Naive thymus-derived CD4-positive, alpha-beta T cell (primary cell): ENCODE data around the gene SNX30. TPM values are rescaled to one million over a fixed set of nuclear protein-coding genes. Genes with fewer than 3 reads are reported as not detected.

Experiments
- ATAC-seq: fragments of 150-1000 bp; cut with Tn5 transposase; 2 replicates; pipeline ENCODE4 v1.10.0; 2021; ENCODE audit warnings: mild to moderate bottlenecking, moderate library complexity
- CTCF ChIA-PET: fragments of 350-600 bp; sonication (Branson Sonifier 250); formaldehyde crosslinking; loops from one replicate; lab custom pipeline; 2021; ENCODE audit warnings: antibody characterized with exemption; lab: Charles Lee
- POLR2A ChIA-PET: fragments of 350-600 bp; sonication (Branson Sonifier 250); formaldehyde crosslinking; loops from one replicate; lab custom pipeline; 2021; ENCODE audit warnings: antibody characterized with exemption, inconsistent platforms; lab: Charles Lee
- DNase-seq, 9 donors: peaks; one replicate each; pipeline versions ENCODE4 v3.0.0 to v3.0.0-alpha.2; 2020 to 2022; ENCODE audit warnings: mixed read lengths in 1 of 9
- H3K27ac ChIP-seq: one replicate; pipeline ENCODE4 v1.7.0; 2013; ENCODE audit warnings: mild to moderate bottlenecking, low read depth, low read length, moderate library complexity
- H3K27me3 ChIP-seq, 2 donors: one replicate each; pipeline ENCODE4 v1.7.0; 2013; ENCODE audit warnings: low read length in 2 of 2, mild to moderate bottlenecking in 2 of 2, moderate library complexity in 2 of 2; ENCODE audit not compliant: control insufficient read depth in 2 of 2, insufficient read depth in 2 of 2
- H3K36me3 ChIP-seq, 3 experiments: 1 replicate in 2 of 3; 2 replicates in 1 of 3; pipeline ENCODE4 v1.7.0; 2013; ENCODE audit warnings: low read length in 3 of 3, mild to moderate bottlenecking in 3 of 3, moderate library complexity in 1 of 3; ENCODE audit not compliant: insufficient read depth in 3 of 3, control insufficient read depth in 2 of 3
- H3K4me1 ChIP-seq, 2 donors: one replicate each; pipeline ENCODE4 v1.7.0; 2013; ENCODE audit warnings: low read length in 2 of 2, mild to moderate bottlenecking in 2 of 2, moderate library complexity in 1 of 2; ENCODE audit not compliant: control insufficient read depth in 2 of 2, insufficient read depth in 2 of 2
- H3K4me3 ChIP-seq: 2 replicates; pipeline ENCODE4 v1.7.0; 2013; ENCODE audit warnings: mild to moderate bottlenecking, low read length
- H3K9me3 ChIP-seq, 3 experiments: 1 replicate in 2 of 3; 2 replicates in 1 of 3; pipeline ENCODE4 v1.7.0; 2013; ENCODE audit warnings: low read length in 3 of 3; ENCODE audit not compliant: control insufficient read depth in 2 of 3
- H3K27ac Mint-ChIP-seq, 9 donors: one replicate each; pipeline ENCODE4 v1.8.0; 2020 to 2022; ENCODE audit warnings: mixed read lengths in 9 of 9, mild to moderate bottlenecking in 8 of 9, moderate library complexity in 5 of 9, inconsistent platforms in 2 of 9
- H3K27me3 Mint-ChIP-seq, 5 donors: one replicate each; pipeline ENCODE4 v1.8.0; 2021 to 2022; ENCODE audit warnings: mixed read lengths in 5 of 5, mild to moderate bottlenecking in 1 of 5
- H3K36me3 Mint-ChIP-seq, 5 donors: one replicate each; pipeline ENCODE4 v1.8.0; 2020 to 2022; ENCODE audit warnings: mixed read lengths in 5 of 5, mild to moderate bottlenecking in 3 of 5, inconsistent platforms in 1 of 5
- H3K4me1 Mint-ChIP-seq, 7 donors: one replicate each; pipeline ENCODE4 v1.8.0; 2020 to 2022; ENCODE audit warnings: mixed read lengths in 7 of 7, mild to moderate bottlenecking in 3 of 7, inconsistent platforms in 1 of 7
- H3K4me3 Mint-ChIP-seq, 10 donors: one replicate each; pipeline ENCODE4 v1.8.0; 2020 to 2022; ENCODE audit warnings: mild to moderate bottlenecking in 10 of 10, mixed read lengths in 10 of 10, moderate library complexity in 6 of 10, inconsistent platforms in 2 of 10
- H3K9me3 Mint-ChIP-seq, 11 donors: one replicate each; pipeline ENCODE4 v1.8.0; 2020 to 2022; ENCODE audit warnings: mixed read lengths in 11 of 11, mild to moderate bottlenecking in 4 of 11, inconsistent platforms in 1 of 11, moderate library complexity in 1 of 11
- intact Hi-C, 2 donors: fragments of 100-400 bp; cut with micrococcal nuclease; formaldehyde crosslinking; loops; one replicate each; pipeline ENCODE4 v1.15.1; 2023
- polyA plus RNA-seq, 2 donors: library from polyadenylated mRNA; unstranded; fragments of 300-500 nt; fragmentation: Illumina TruSeq; gene quantifications; one replicate each; pipeline ENCODE4 v1.2.3, GENCODE V29; 2021
- total RNA-seq, 6 experiments: library from RNA in 5 of 6; stranded (reverse) in 5 of 6; gene quantifications; 1 replicate in 5 of 6; 2 replicates in 1 of 6; pipeline ENCODE4 v1.2.3 and lab custom pipeline; 2021 to 2026

SNX30 gene
- total and polyA plus RNA-seq, 7 experiments from 2014 or later = 0.98 to 15.8 (median 8.4) TPM

DNA sequence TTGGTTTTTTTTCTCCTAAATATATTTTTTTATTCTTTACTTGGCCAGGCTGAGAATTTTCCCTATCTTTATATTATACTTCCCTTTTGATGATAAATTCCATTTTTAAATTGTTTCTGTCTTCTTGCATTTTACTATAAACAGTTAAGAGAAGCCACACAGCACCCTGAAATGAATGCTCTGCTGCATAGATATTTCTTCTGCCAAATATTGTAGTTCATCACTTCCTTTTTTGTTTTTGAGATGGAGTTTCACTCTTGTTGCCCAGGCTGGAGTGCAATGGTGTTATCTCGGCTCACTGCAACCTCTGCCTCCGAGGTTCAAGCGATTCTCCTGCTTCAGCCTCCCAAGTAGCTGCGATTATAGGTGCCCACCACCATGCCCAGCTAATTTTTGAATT is 24.1 kb upstream of the SNX30 start:
- Mint-ChIP-seq H3K36me3 (no peaks in the 10 kb centered on the region), H3K4me1 (peaks cover 0 to 2% (median 0%) of the 10 kb centered on the region in 7 donors), H3K9me3 (no peaks in the 10 kb centered on the region), H3K4me3 (no peak overlapping the region), H3K27ac (peak overlapping the region in 1 of 9 donors; percentile 10), H3K27me3 (peaks cover 0 to 4% (median 0%) of the 10 kb centered on the region in 5 donors)
- H3K4me1 ChIP-seq = no peaks in the 10 kb centered on the region
- intact Hi-C loops = no loop called here
- H3K4me3 ChIP-seq = no peak overlapping the region
- DNase-seq (no peak), ATAC-seq (no peak)
- H3K36me3 ChIP-seq = no peaks in the 10 kb centered on the region
- H3K27me3 ChIP-seq = no peaks in the 10 kb centered on the region
- no peak overlapping the region for H3K27ac ChIP-seq
- H3K9me3 ChIP-seq = no peaks in the 10 kb centered on the region
- POLR2A ChIA-PET = no interaction called here
- CTCF ChIA-PET = no interaction called here

DNA sequence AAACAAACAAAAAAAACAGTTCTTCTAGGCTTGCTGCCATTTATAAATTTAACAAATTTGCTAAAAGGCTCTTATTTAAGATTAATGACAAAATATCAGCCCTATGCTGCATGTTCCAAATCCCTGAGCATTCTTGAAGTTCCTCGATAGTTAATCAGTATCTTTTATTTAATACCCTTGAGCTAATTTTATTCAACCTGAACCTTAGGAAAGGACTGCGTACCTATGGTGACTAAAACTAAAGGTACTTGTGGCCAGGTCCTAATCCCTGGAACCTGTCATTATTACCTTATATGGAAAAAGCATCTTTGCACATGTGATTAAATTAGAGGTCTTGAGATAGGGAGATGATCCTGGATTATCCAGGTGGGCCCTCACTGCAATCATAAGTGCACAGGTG is 22.2 kb upstream of the SNX30 start:
- peaks cover 0 to 7% (median 0%) of the 10 kb centered on the region in 5 donors for H3K27me3 Mint-ChIP-seq
- H3K36me3 ChIP-seq = no peaks in the 10 kb centered on the region
- ATAC-seq (no peak), DNase-seq (no peak)
- CTCF ChIA-PET = interaction anchor here (0.8 kb wide), 1 partner anchor 184 kb away, joined by 3 read pairs; no protein-coding TSS in a partner anchor
- intact Hi-C loops = no loop called here
- no peak overlapping the region for H3K27ac Mint-ChIP-seq
- no peaks in the 10 kb centered on the region for H3K9me3 ChIP-seq
- POLR2A ChIA-PET = no interaction called here
- no peaks in the 10 kb centered on the region for H3K9me3 Mint-ChIP-seq
- no peaks in the 10 kb centered on the region for H3K4me1 ChIP-seq
- H3K27ac ChIP-seq = no peak overlapping the region
- no peak overlapping the region for H3K4me3 ChIP-seq
- H3K27me3 ChIP-seq = no peaks in the 10 kb centered on the region
- peaks cover 0 to 2% (median 0%) of the 10 kb centered on the region in 7 donors for H3K4me1 Mint-ChIP-seq
- H3K4me3 Mint-ChIP-seq = no peak overlapping the region
- no peaks in the 10 kb centered on the region for H3K36me3 Mint-ChIP-seq

DNA sequence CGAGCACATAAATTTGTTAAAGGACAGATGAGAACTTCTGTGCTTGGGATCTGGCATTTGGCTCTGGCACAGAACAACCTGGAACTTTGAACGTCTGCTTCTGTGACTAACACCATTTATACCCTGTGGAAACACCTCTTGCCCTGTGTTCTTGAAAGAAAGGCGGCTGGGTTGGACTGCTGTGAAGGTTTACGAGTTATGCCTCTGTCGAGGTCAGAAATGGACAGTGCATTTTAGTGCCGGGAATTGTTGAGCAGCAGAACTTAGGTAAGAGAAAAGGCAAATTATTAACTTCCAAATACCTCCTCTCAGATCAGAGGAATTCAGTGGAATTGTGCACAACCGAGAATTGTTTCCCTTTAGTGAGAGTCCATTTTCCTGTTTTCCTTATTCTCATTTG is 18.6 kb upstream of the SNX30 start:
- CTCF ChIA-PET = no interaction called here
- Histone ChIP-seq H3K36me3 (no peaks in the 10 kb centered on the region), H3K27me3 (no peaks in the 10 kb centered on the region), H3K4me3 (no peak overlapping the region), H3K4me1 (peaks cover 0 to 6% of the 10 kb centered on the region in 2 donors), H3K27ac (no peak overlapping the region), H3K9me3 (no peaks in the 10 kb centered on the region)
- H3K27me3 Mint-ChIP-seq = peaks cover 0 to 7% (median 0%) of the 10 kb centered on the region in 5 donors
- no peak for DNase-seq
- intact Hi-C loops = no loop called here
- H3K27ac Mint-ChIP-seq = no peak overlapping the region
- peaks cover 0 to 4% (median 2%) of the 10 kb centered on the region in 7 donors for H3K4me1 Mint-ChIP-seq
- no peaks in the 10 kb centered on the region for H3K9me3 Mint-ChIP-seq
- no peaks in the 10 kb centered on the region for H3K36me3 Mint-ChIP-seq
- H3K4me3 Mint-ChIP-seq = no peak overlapping the region
- no peak for ATAC-seq
- POLR2A ChIA-PET = no interaction called here

DNA sequence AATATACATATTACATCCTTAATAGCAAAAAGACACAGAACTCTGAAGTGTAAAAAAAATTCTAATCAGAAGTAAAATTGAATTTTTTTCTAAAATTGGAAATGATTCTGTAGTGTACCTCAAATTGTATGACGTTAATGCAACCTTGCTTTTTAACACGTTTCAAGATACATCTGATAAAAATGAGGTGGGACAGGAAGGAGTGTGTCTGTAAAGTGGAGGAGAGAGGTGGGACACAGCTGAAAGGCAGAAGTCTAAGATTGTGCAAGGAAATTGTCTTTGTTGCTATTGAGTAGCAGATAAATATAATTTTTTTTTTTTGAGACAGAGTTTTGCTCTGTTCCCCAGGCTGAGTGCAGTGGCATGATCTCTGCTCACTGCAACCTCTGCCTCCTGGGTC is 15.7 kb upstream of the SNX30 start:
- ATAC-seq (peak; percentile 56), DNase-seq (peak in 1 of 9 donors; percentile 13)
- H3K27me3 Mint-ChIP-seq = peaks cover 0 to 3% (median 0%) of the 10 kb centered on the region in 5 donors
- POLR2A ChIA-PET = interaction anchor here (0.6 to 0.9 kb wide), 2 partner anchors 15 to 373 kb away, joined by 3 to 4 read pairs; no protein-coding TSS in a partner anchor
- H3K4me1 ChIP-seq = peaks cover 0 to 6% of the 10 kb centered on the region in 2 donors
- no peaks in the 10 kb centered on the region for H3K9me3 ChIP-seq
- intact Hi-C loops = no loop called here
- CTCF ChIA-PET = interaction anchor here (1.0 kb wide), 1 partner anchor 55 kb away, joined by 3 read pairs; no protein-coding TSS in a partner anchor
- H3K9me3 Mint-ChIP-seq = no peaks in the 10 kb centered on the region
- no peak overlapping the region for H3K27ac ChIP-seq
- no peaks in the 10 kb centered on the region for H3K27me3 ChIP-seq
- no peak overlapping the region for H3K4me3 ChIP-seq
- H3K4me3 Mint-ChIP-seq = no peak overlapping the region
- H3K36me3 Mint-ChIP-seq = peaks cover 0 to 2% (median 0%) of the 10 kb centered on the region in 5 donors
- H3K36me3 ChIP-seq = no peaks in the 10 kb centered on the region
- H3K27ac Mint-ChIP-seq = no peak overlapping the region
- H3K4me1 Mint-ChIP-seq = peaks cover 0 to 4% (median 1%) of the 10 kb centered on the region in 7 donors

DNA sequence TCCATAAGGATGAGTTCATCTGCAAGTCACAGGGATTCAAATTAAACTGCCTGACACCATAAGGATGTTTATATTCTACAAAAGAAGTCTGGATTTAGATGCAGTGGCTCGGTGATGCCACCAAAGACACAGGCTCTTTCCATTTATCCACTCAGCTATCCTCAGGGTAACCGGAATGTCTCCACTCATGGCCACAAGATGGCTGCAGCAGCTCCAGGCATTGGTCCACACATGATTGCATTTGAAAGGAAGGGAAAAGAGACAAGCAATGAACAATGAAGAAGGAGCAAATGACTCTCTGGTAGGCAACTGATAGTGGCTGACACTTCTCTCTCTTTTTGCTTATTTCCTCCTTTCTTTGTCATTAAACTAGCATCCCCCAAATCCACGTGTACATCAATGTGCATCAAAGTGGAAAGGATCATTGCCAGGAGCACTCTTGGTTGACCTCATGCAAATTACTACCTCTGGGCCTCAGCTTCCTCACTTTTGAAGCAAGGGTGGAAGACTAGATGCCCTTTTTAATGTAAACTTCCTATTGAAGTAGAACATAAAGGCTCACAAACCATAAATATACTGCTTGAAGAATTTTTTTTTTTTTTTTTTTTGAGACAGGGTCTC is 7.2 kb upstream of the SNX30 start:
- H3K27ac ChIP-seq = no peak overlapping the region
- POLR2A ChIA-PET = no interaction called here
- intact Hi-C loops = no loop called here
- no peaks in the 10 kb centered on the region for H3K9me3 ChIP-seq
- Mint-ChIP-seq H3K4me1 (peaks cover 12 to 40% (median 20%) of the 10 kb centered on the region in 7 donors), H3K4me3 (no peak overlapping the region), H3K27ac (peak overlapping the region in 2 of 9 donors; percentile 42 to 63), H3K9me3 (no peaks in the 10 kb centered on the region), H3K36me3 (peaks cover 0 to 2% (median 0%) of the 10 kb centered on the region in 5 donors), H3K27me3 (no peaks in the 10 kb centered on the region)
- ATAC-seq (no peak), DNase-seq (no peak)
- H3K27me3 ChIP-seq = no peaks in the 10 kb centered on the region
- no peaks in the 10 kb centered on the region for H3K36me3 ChIP-seq
- CTCF ChIA-PET = no interaction called here
- H3K4me3 ChIP-seq = no peak overlapping the region
- H3K4me1 ChIP-seq = no peaks in the 10 kb centered on the region

DNA sequence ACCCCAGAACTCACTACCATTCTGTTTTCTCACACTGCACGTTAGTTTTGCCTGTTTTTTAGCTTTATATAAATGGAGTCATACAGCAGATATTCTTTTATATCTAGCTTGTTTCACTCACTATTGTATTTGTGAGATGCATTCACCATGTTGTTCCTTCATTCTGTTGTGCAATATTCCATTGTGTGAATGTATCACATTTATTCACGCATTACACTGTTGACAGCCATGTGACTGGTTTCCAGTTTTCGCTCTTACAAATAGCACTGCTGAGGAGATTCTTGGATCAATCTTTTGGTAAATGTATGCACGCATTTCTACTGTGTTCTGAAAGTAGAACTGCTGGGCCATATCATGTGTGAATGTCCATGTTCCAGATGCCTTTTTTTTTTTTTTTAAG is 6.4 kb upstream of the SNX30 start:
- POLR2A ChIA-PET = no interaction called here
- Histone ChIP-seq H3K36me3 (no peaks in the 10 kb centered on the region), H3K9me3 (no peaks in the 10 kb centered on the region), H3K4me3 (no peak overlapping the region), H3K4me1 (peaks cover 0 to 4% of the 10 kb centered on the region in 2 donors), H3K27ac (no peak overlapping the region), H3K27me3 (no peaks in the 10 kb centered on the region)
- DNase-seq (no peak), ATAC-seq (no peak)
- peaks cover 0 to 2% (median 0%) of the 10 kb centered on the region in 5 donors for H3K36me3 Mint-ChIP-seq
- H3K4me3 Mint-ChIP-seq = no peak overlapping the region
- intact Hi-C loops = no loop called here
- CTCF ChIA-PET = no interaction called here
- no peaks in the 10 kb centered on the region for H3K9me3 Mint-ChIP-seq
- H3K27me3 Mint-ChIP-seq = no peaks in the 10 kb centered on the region
- peaks cover 16 to 45% (median 22%) of the 10 kb centered on the region in 7 donors for H3K4me1 Mint-ChIP-seq
- peak overlapping the region in 1 of 9 donors; percentile 53 for H3K27ac Mint-ChIP-seq
